HS-27A (cell line): Measurements from ENCODE around the gene MAPK8.
"Not testable (repeated sequence)": the region's sequence is repeated elsewhere in the genome, so short reads cannot be mapped to it uniquely, and the experiment has no call there.

Experiments
- DNase-seq: peaks from one replicate; pipeline ENCODE4 v3.0.0-alpha.2; 2012; ENCODE audit warnings: low read depth, missing footprints

Gene MAPK8

DNA sequence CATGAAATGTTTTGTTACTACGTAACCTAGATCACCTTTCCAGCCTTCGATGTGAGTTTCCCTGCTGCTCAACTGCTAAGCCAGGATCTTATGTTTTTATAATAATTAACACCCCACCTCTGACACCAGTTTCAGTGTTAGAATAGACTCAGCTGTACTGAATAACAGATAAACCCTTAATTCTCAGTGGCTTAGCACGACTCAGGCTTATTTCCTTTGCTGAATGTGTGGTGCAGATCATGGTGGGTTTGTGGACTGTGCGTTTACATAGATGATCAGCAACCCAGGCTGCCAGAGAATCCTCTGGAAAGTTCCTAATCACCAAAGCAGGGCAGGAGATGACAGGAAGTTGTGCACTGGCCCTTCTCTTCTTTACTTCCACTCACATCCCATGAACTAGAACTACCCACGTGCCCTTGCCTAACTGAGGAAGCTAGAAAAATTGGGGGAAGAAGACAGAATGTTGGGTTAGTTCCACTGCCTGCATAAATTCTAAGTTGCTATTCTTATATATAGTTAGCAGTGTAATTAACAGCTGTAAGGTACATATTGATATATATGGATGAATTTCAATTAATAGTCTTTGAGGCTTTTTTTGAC, 111.8 kb downstream of the MAPK8 start:
- no peak for DNase-seq

DNA sequence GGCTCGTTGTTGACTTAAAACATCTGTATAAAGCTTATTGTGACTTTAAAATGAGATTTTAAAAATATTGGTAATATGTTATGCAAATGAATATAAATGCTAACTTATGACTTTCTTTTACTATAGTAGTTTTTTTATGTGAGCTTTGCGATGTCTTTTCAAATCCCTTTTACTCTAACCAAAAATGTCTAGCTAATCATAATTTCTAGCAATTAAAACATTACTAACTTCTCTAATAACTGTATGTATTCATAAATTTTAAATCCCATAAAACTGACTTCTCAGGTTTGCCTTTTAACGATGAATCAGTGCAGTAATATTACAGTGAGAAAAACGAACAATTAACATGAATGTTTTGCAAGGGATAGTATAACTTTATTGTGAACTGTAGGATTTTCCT, 113.2 kb downstream of the MAPK8 start:
- no peak for DNase-seq

- not testable (repeated sequence) for DNase-seq
These were observed 115.4 kb downstream of the MAPK8 start for GRCh38 chr10:48421862-48422261.

DNA sequence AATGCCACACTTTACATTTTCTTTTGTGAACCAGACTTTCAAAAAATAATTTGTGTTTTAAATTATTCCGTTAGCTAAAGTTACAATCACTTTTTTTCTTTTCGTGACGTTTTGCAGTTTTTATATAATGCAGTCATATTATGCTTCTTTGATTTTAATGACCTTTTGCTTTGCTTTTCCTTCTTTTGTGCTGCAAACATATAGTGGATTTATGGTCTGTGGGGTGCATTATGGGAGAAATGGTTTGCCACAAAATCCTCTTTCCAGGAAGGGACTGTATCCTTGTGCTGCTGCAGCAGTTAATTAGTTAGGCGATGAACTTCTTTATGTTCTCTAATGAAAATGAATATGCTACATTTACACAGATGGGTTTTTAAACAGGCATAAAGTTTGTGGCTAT, 117.4 kb downstream of the MAPK8 start:
- DNase-seq = no peak

GRCh38 chr10:48428896-48429295, 122.4 kb downstream of the MAPK8 start:
- no peak for DNase-seq

DNA sequence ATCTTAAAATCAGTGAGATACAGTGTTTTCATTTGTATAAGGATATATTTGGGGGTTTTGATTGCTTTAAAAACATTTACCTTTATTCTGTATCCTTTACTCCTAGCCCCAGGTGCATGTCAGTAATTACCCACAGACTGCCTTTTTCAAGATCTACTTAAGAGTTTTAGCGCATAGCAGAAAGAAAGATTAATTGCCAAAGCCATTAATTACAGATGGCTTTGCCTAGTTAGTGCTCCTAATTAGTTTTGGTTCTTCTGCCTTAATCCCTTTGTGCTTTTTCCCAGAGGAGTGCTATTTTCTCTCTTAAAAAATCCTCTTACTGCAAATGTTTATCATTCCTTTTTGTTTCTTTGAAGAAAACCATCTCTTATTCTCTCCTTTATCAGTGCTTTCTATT, 122.8 kb downstream of the MAPK8 start:
- no peak for DNase-seq

GRCh38 chr10:48430402-48430993, 124.0 kb downstream of the MAPK8 start:
- no peak for DNase-seq

- DNase-seq = no peak
These were observed 125.4 kb downstream of the MAPK8 start for GRCh38 chr10:48431871-48432270.

- no peak for DNase-seq
These were observed 131.1 kb downstream of the MAPK8 start for GRCh38 chr10:48437546-48437945.

- DNase-seq = peak; percentile 33
These were observed 132.6 kb downstream of the MAPK8 start for GRCh38 chr10:48439031-48439430.

DNA sequence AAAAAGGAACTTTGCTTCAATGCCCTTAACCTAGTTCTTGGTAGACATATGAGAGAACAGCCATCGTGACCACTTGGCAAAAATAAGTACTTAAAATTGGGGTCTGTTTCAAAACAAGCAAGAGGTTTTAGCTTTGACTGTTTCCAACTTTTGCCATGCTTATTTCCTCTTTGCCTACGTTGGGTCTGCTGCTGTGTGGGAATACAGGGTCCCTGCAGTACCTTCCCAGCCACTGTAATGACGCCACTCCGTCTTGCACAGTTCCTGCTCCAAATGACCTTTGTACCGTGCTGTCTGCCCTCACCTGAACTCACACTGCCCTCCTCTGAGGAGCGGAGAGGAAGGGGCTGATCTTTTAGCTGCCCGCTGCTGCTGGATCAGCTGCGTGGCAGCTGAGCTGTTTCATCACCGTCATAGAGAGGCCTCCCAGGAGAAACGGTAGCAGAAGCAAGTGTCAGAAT, 133.1 kb downstream of the MAPK8 start:
- DNase-seq = no peak

- DNase-seq = no peak
These were observed 134.3 kb downstream of the MAPK8 start for GRCh38 chr10:48440771-48441170.

DNA sequence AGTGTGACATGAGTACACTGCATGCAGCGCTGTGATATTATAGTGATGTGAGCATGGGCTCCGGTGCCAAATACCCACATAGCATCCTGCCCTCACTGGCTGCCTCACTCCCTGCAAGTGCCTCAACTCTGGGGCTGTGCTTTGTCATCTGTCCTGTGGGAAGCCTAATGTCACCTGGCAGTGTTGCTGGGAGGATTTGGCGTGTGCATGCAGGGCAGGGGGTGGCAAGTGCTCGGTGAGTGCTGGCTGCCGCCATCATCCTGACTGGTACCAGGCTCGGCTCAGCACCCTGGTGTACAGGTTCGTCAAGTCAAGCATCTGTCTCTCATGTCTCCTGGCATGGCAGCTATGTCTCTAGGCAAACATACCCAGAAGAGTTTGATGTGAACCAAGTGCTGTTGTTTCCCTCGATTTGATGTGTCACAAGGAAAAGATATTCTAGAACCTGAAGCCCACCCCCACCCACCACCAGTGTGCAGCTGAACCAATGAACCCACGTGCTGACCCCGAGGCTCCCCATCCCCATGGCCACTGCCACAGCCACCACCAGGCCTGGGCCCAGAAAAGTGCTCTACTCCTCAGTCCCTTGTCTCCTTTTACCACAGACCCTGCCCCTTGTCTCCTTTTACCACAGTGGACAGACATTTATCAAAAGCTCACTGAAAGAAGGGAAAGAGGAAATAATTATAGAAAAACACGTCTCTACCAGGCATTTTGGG, 135.8 kb downstream of the MAPK8 start:
- no peak for DNase-seq

GRCh38 chr10:48442809-48443177, 136.3 kb downstream of the MAPK8 start:
- DNase-seq = no peak

DNA sequence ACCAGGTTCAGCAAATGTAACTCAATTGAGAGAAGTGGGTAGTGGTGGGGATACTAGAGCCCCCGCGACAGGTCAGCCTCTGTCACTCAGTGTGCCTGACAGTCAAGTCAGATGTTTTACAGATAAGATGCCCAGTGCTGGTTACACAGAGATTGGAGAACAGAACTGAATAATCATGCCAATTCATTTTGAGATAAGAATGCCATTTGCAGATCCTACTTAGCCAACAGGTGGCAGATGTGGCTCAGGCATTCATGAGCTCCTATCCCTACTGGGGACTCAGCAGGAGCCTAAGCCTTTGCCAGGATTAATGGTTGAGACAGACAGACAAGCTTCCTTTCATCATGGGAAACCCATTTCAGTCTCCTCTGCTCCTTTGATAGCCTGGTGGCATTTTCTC, 137.8 kb downstream of the MAPK8 start:
- DNase-seq = no peak

- no peak for DNase-seq
These were observed 138.7 kb downstream of the MAPK8 start for GRCh38 chr10:48444861-48445841.

DNA sequence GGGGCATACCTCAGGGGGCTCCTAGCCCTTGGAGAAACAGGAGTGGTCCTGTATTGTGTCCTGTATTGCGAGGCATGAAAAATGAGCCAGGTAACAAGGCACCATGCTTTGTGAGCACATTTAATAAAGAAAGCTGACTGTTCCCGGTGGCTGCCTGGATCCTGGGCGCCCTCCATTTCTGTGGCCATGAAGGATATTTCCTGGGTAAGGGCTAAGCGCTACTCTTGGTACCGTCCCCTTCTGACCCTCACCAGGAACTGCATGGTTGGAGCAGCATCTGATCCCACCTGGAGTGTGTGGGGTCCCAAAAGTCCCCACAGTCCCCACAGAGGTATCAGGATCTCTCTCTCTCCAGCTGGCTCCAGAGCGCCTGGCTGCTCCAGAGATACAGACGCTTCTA, 139.5 kb downstream of the MAPK8 start:
- DNase-seq = no peak

DNA sequence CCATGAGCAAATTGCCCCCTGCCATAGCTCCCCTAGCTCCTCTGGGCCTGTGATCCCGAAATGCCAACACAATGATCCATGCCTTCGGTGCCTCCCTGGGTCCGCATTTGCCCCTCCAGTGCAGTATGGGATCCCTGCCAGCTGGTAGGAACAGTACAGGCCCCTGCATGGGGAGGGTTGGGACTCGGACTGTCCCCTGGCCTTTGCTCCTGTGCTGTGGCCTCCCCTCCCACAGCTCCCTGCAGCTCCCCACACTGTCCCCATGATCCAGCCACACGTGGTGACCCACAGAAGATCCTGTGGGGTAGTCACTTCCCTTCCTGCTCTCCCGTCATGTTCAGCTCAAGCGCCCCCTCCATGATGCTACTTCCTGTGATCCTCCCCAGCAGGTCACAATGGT, 140.3 kb downstream of the MAPK8 start:
- no peak for DNase-seq

GRCh38 chr10:48447356-48448215, 141.1 kb downstream of the MAPK8 start:
- no peak for DNase-seq

DNA sequence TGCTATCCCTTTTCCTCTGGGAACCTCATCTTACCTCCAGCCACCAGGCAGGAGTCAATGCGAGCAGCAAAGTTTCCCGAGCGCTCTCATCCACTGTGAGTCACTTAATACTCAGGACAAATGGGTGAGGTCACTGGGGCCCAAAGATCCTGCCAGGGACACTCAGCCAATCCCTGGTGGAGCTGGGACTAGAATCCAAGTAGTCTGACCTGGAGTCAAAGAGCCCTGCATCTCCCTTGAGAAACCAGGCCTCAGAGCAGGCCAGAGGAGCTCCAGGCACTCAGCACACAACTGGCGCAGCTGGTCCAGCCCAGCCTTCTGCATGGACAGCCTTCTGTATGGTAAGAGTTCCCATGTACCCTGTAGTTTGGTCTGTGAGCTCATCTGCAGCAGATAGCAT, 142.3 kb downstream of the MAPK8 start:
- no peak for DNase-seq

- DNase-seq = no peak
These were observed 143.2 kb downstream of the MAPK8 start for GRCh38 chr10:48449501-48450232.
